Measurements from ENCODE around the gene ZNF423. TPM values are rescaled to one million over a fixed set of nuclear protein-coding genes. Genes with fewer than 3 reads are reported as not detected.

ZNF423 gene
- total and polyA plus RNA-seq, 2 experiments from 2014 or later: 0.43 to 0.49 TPM

- Histone ChIP-seq H2AFZ (no peak overlapping the region), H3F3A (ENCODE audit: insufficient read depth) (no peaks in the 10 kb centered on the region), H3K36me3 (ENCODE audit: low read depth) (no peaks in the 10 kb centered on the region), H3K27me3 (replicated peaks; ENCODE audit: insufficient read depth) (no peaks in the 10 kb centered on the region), H4K20me1 (ENCODE audit: insufficient read depth) (no peaks in the 10 kb centered on the region), H3K79me2 (ENCODE audit: insufficient read depth) (no peaks in the 10 kb centered on the region), H3K4me2 (ENCODE audit: unreplicated experiment) (no peak overlapping the region), H3K9me3 (ENCODE audit: low read depth) (no peaks in the 10 kb centered on the region), H3K4me1 (ENCODE audit: insufficient read depth) (no peaks in the 10 kb centered on the region), H3K4me3 (no peak overlapping the region), H3K27ac (no peak overlapping the region), H3K9me2 (ENCODE audit: insufficient read depth) (no peaks in the 10 kb centered on the region), H3K9ac (no peak overlapping the region)
- WGBS, 2 experiments (ENCODE audit: low coverage in 1 of 2, low lambda C conversion rate in 2 of 2, missing lambda C conversion rate in 2 of 2): 30 to 64% methylated on average over 3 to 4 of the region's 4 CpGs
- in situ Hi-C loops (cut with MboI): no loop called here
- TF ChIP-seq EZH2phosphoT487 (IDR thresholded peaks at IDR 0.05; ENCODE audit: insufficient read depth, low read depth) (no peak), EZH2 (IDR thresholded peaks at IDR 0.05; ENCODE audit: insufficient read depth, poor library complexity, severe bottlenecking) (no peak)
- no peak for DNase-seq
Observed at GRCh38 chr16:49439676-49440075, 416.2 kb downstream of the ZNF423 start.

- 44 to 45% methylated on average over 7 of the region's 7 CpGs for WGBS, 2 experiments (ENCODE audit: low coverage in 1 of 2, low lambda C conversion rate in 2 of 2, missing lambda C conversion rate in 2 of 2)
- Histone ChIP-seq H3K4me3 (no peak overlapping the region), H3K4me1 (ENCODE audit: insufficient read depth) (no peaks in the 10 kb centered on the region), H3F3A (ENCODE audit: insufficient read depth) (no peaks in the 10 kb centered on the region), H3K36me3 (ENCODE audit: low read depth) (no peaks in the 10 kb centered on the region), H3K9me3 (ENCODE audit: low read depth) (no peaks in the 10 kb centered on the region), H3K4me2 (ENCODE audit: unreplicated experiment) (no peak overlapping the region), H3K79me2 (ENCODE audit: insufficient read depth) (no peaks in the 10 kb centered on the region), H2AFZ (no peak overlapping the region), H3K9ac (no peak overlapping the region), H3K27ac (no peak overlapping the region), H3K9me2 (ENCODE audit: insufficient read depth) (no peaks in the 10 kb centered on the region), H3K27me3 (replicated peaks; ENCODE audit: insufficient read depth) (no peaks in the 10 kb centered on the region), H4K20me1 (ENCODE audit: insufficient read depth) (no peaks in the 10 kb centered on the region)
- TF ChIP-seq EZH2 (IDR thresholded peaks at IDR 0.05; ENCODE audit: insufficient read depth, poor library complexity, severe bottlenecking) (no peak), EZH2phosphoT487 (IDR thresholded peaks at IDR 0.05; ENCODE audit: insufficient read depth, low read depth) (no peak)
- no peak for DNase-seq
- in situ Hi-C loops (cut with MboI): no loop called here
Observed at GRCh38 chr16:49439050-49439449, 416.9 kb downstream of the ZNF423 start.

Small RNAs within 50 kb of the gene (small RNA-seq; reads per million reads assigned to genes)
- gene MRPS21P7 (ENCODE audit: low read depth, low replicate concordance) (not detected), gene MRPS21P8 (ENCODE audit: low read depth, low replicate concordance) (not detected)

Other genes with a start within 250 kb of the ZNF423 start
- 42.8 and 43.3 TPM in 2 replicates for gene CNEP1R1, start 169.1 kb upstream of the ZNF423 start, total RNA-seq (2014; rRNA removed; shearing (Covaris generic))
- gene CNEP1R1, start 169.1 kb upstream of the ZNF423 start, polyA plus RNA-seq (2016; fragmentation: Nextera tagmentation; extraction: Ambion mirVana): 34.1 and 39.1 TPM in 2 replicates
- 17.8 and 25.1 TPM in 2 replicates for gene HEATR3, start 209.9 kb upstream of the ZNF423 start, total RNA-seq (2014; rRNA removed; shearing (Covaris generic))
- gene HEATR3, start 209.9 kb upstream of the ZNF423 start, polyA plus RNA-seq (2016; fragmentation: Nextera tagmentation; extraction: Ambion mirVana): 5.6 and 5.7 TPM in 2 replicates

All from GM23248 (cell line).